Vagina (tissue), 2 donors: ENCODE results near the gene RAB28.

Source experiments
- CTCF ChIP-seq, 3 experiments: fragments of 450-650 bp in 2 of 3; fragments of 200-600 bp in 1 of 3; sonication (generic) in 1 of 3; IDR thresholded peaks; one replicate each; pipeline ENCODE4 v1.5.1; 2017 to 2019; ENCODE audit warnings: antibody characterized with exemption in 3 of 3, mild to moderate bottlenecking in 2 of 3, moderate library complexity in 2 of 3
- POLR2AphosphoS5 ChIP-seq, 2 donors: sonication (generic); formaldehyde crosslinking; IDR thresholded peaks; one replicate each; pipeline ENCODE4 v1.9.0; 2017; ENCODE audit warnings: antibody characterized with exemption in 2 of 2, mild to moderate bottlenecking in 2 of 2, low read depth in 1 of 2; ENCODE audit not compliant: insufficient read depth in 1 of 2

GRCh38 chr4:13432453-13432852, 51.7 kb downstream of the RAB28 start:
- no peak for TF ChIP-seq POLR2AphosphoS5 (IDR thresholded peaks at IDR 0.05; ENCODE audit: insufficient read depth in 1 of 2, low read depth in 1 of 2)
- no peak for TF ChIP-seq CTCF (IDR thresholded peaks at IDR 0.05)
